ENCODE measurements around the gene DTX1. TPM values are rescaled to one million over a fixed set of nuclear protein-coding genes. Genes with fewer than 3 reads are reported as not detected.
A peak's percentile ranks its signal among the peaks of the same experiment; 100 is the strongest.

Gene DTX1
- total and polyA plus RNA-seq, 2 of the 13 experiments (the other 11 are each of a cell fraction or from before 2014, with no cell fraction given), result not detected

DNA sequence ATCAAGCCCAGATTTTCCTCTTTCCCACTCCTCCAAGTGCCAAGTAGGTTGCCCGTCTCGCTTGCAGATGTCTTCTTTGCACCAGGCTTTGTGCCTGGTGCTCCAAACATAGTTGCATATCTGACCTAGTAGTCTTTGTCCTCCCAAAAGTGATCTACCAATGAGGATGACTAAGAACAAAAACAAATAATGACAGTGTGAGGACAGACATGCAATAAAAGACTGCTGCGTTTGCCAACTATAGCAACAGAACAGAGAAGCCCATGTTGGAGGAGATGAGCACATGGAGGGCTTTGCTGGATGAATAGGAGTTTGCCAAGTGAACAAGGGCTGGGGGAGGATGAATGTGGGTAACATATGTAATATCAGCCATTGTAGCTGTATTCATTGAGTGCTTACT lies 15.6 kb downstream of the DTX1 start:
- Histone ChIP-seq H3K36me3 (replicated peaks in 1 of 2; ENCODE audit: control insufficient read depth in 1 of 2, insufficient read depth in 2 of 2, low read length in 2 of 2) (no peaks in the 10 kb centered on the region), H3K4me3 (replicated peaks in 1 of 3; ENCODE audit: insufficient read depth in 1 of 3, low read depth in 2 of 3, low read length in 3 of 3) (peak overlapping the region in 1 of 3 experiments; percentile 57; a peak in 1 of 6 replicates), H3K79me2 (ENCODE audit: insufficient read depth, low read length) (no peaks in the 10 kb centered on the region), H4K20me1 (ENCODE audit: insufficient read depth, low read length) (no peaks in the 10 kb centered on the region), H2AFZ (ENCODE audit: low read length) (no peak overlapping the region), H3K9ac (ENCODE audit: insufficient read depth, low read depth, low read length) (no peak overlapping the region), H3K27ac (ENCODE audit: extremely low read length, insufficient read depth, low read length) (no peak overlapping the region), H3K27me3 (ENCODE audit: control insufficient read depth in 1 of 2, insufficient read depth in 2 of 2, low read length in 2 of 2) (peaks cover 8 to 19% of the 10 kb centered on the region in 2 experiments; a peak in 4 of 5 replicates), H3K4me1 (ENCODE audit: insufficient read depth, low read length) (peaks cover 23% of the 10 kb centered on the region), H3K9me3 (ENCODE audit: low read length) (no peaks in the 10 kb centered on the region), H3K4me2 (ENCODE audit: low read depth, low read length) (peak overlapping the region; percentile 68)
- ChIA-PET CTCF (ENCODE audit: low intra/inter-chr PET ratio, low total read pairs) (no interaction called here), POLR2A (no interaction called here)
- FAIRE-seq, result no peak
- no TSS peak for BruUV-seq (replicated peaks)
- TF ChIP-seq SOX5 (CRISPR knock-in tag; IDR thresholded peaks at IDR 0.05; ENCODE audit: borderline replicate concordance) (0 out of 2 replicates have a peak, but pooled peaks have one; percentile 4), ZNF263 (CRISPR knock-in tag; IDR thresholded peaks at IDR 0.05) (0 out of 2 replicates have a peak, but pooled peaks have one; percentile 6), POLR2AphosphoS5 (IDR thresholded peaks at IDR 0.05; ENCODE audit: low read depth, low read length) (no peak), FOSL2 (CRISPR knock-in tag; IDR thresholded peaks at IDR 0.05) (0 out of 2 replicates have a peak, but pooled peaks have one; percentile 27), ZNF484 (CRISPR knock-in tag; IDR thresholded peaks at IDR 0.05; ENCODE audit: borderline replicate concordance, low read depth) (no peak), MED13 (CRISPR knock-in tag; IDR thresholded peaks at IDR 0.05) (no peak), ZFP62 (CRISPR knock-in tag; IDR thresholded peaks at IDR 0.05) (no peak), KLF13 (CRISPR knock-in tag; IDR thresholded peaks at IDR 0.05) (no peak)
- TF ChIP-seq, protein P1, sequence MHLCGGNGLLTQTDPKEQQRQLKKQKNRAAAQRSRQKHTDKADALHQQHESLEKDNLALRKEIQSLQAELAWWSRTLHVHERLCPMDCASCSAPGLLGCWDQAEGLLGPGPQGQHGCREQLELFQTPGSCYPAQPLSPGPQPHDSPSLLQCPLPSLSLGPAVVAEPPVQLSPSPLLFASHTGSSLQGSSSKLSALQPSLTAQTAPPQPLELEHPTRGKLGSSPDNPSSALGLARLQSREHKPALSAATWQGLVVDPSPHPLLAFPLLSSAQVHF (CRISPR knock-in tag; IDR thresholded peaks at IDR 0.05), result no peak
- WGBS (ENCODE audit: low lambda C conversion rate), result 11% methylated on average over 3 of the region's 3 CpGs
- DNase-seq (ENCODE audit: low spot score), result peak; percentile 23
- intact Hi-C loops (cut with micrococcal nuclease; ENCODE audit: unreplicated experiment), result no loop called here
- peak; percentile 28 for ATAC-seq
- in situ Hi-C loops (cut with HindIII; ENCODE audit: extremely low pct_ligation_motif_present, low pct_unique_long_range_greater_than_20kb), result no loop called here

DNA sequence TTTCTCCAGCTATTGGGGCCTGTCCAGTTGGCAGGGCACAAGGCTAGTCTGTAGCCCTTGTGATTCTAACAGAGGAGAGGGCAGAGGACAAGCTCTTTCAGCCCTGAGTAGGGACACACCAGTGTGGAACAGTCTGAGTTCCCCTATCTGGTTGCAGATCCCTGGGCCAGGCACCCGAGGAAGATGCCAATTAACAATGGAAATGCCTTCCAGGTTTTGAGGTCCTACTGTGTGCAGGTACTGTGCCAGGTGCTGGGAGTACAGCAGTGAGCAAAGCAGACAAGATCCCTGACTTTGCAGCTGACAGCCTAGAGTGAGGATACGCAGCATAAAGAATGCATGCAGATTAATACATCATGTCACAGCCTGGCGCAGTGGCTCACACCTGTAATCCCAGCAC lies 17.1 kb downstream of the DTX1 start:
- peaks cover 23% of the 10 kb centered on the region for H3K4me1 ChIP-seq (ENCODE audit: insufficient read depth, low read length)
- TF ChIP-seq ZNF841 (CRISPR knock-in tag; IDR thresholded peaks at IDR 0.05; ENCODE audit: borderline replicate concordance) (no peak), ZKSCAN1 (IDR thresholded peaks at IDR 0.05; ENCODE audit: low read length) (peak; percentile 47; the same call in 1 of the 2 replicates)
- no peak overlapping the region for H3K27ac ChIP-seq (ENCODE audit: extremely low read length, insufficient read depth, low read length)
- H3K79me2 ChIP-seq (ENCODE audit: insufficient read depth, low read length), result no peaks in the 10 kb centered on the region
- ATAC-seq (no peak), DNase-seq (ENCODE audit: low spot score) (no peak), FAIRE-seq (no peak)
- no peak overlapping the region for H2AFZ ChIP-seq (ENCODE audit: low read length)
- intact Hi-C loops (cut with micrococcal nuclease; ENCODE audit: unreplicated experiment), result no loop called here
- H3K9ac ChIP-seq (ENCODE audit: insufficient read depth, low read depth, low read length), result no peak overlapping the region
- H4K20me1 ChIP-seq (ENCODE audit: insufficient read depth, low read length), result no peaks in the 10 kb centered on the region
- H3K36me3 ChIP-seq (replicated peaks in 1 of 2; ENCODE audit: control insufficient read depth in 1 of 2, insufficient read depth in 2 of 2, low read length in 2 of 2), result no peaks in the 10 kb centered on the region
- WGBS (ENCODE audit: low lambda C conversion rate), result 67% methylated on average over 3 of the region's 3 CpGs
- in situ Hi-C loops (cut with HindIII; ENCODE audit: extremely low pct_ligation_motif_present, low pct_unique_long_range_greater_than_20kb), result no loop called here
- POLR2A ChIA-PET, result no interaction called here
- H3K4me2 ChIP-seq (ENCODE audit: low read depth, low read length), result no peak overlapping the region
- H3K4me3 ChIP-seq (replicated peaks in 1 of 3; ENCODE audit: insufficient read depth in 1 of 3, low read depth in 2 of 3, low read length in 3 of 3), result no peak overlapping the region
- no TSS peak for BruUV-seq (replicated peaks)
- CTCF ChIA-PET (ENCODE audit: low intra/inter-chr PET ratio, low total read pairs), result no interaction called here
- H3K9me3 ChIP-seq (ENCODE audit: low read length), result no peaks in the 10 kb centered on the region
- peaks cover 8 to 17% of the 10 kb centered on the region in 2 experiments; a peak in 4 of 5 replicates for H3K27me3 ChIP-seq (ENCODE audit: control insufficient read depth in 1 of 2, insufficient read depth in 2 of 2, low read length in 2 of 2)

Data from HepG2 (cell line).